Thoracic aorta (tissue), 2 donors: ENCODE data around the gene CACNA1B. TPM values are rescaled to one million over a fixed set of nuclear protein-coding genes. Genes with fewer than 3 reads are reported as not detected.

Experiments
- ATAC-seq: fragments of 150-250 bp; one replicate; pipeline ENCODE4 v1.8.0; 2017; ENCODE audit warnings: low read depth; ENCODE audit not compliant: insufficient number of reproducible peaks, low FRiP score
- DNase-seq: peaks from one replicate; pipeline ENCODE4 v3.0.0-alpha.2; 2020; ENCODE audit warnings: low spot score
- H3K27ac ChIP-seq, 2 donors: fragments of 200-600 bp; sonication (generic); 1 replicate in 1 of 2; 2 replicates in 1 of 2; pipeline ENCODE4 v1.5.1; 2016; ENCODE audit warnings: mild to moderate bottlenecking in 2 of 2, moderate library complexity in 2 of 2
- H3K27me3 ChIP-seq: fragments of 200-600 bp; sonication (generic); replicated peaks from 2 replicates; pipeline ENCODE4 v1.6.0; 2016; ENCODE audit warnings: mild to moderate bottlenecking; ENCODE audit not compliant: insufficient read depth
- H3K36me3 ChIP-seq: fragments of 200-600 bp; sonication (generic); one replicate; pipeline ENCODE4 v1.5.1; 2016
- H3K4me1 ChIP-seq, 2 donors: fragments of 200-600 bp; sonication (generic); 1 replicate in 1 of 2; 2 replicates in 1 of 2; pipeline versions ENCODE4 v1.5.1 to v1.6.0; 2016; ENCODE audit warnings: low read depth in 2 of 2, mild to moderate bottlenecking in 1 of 2; ENCODE audit not compliant: control insufficient read depth in 1 of 2
- H3K4me3 ChIP-seq: fragments of 200-600 bp; sonication (generic); 2 replicates; pipeline ENCODE4 v1.5.1; 2016; ENCODE audit warnings: mild to moderate bottlenecking
- H3K9me3 ChIP-seq: fragments of 200-600 bp; sonication (generic); 2 replicates; pipeline ENCODE4 v1.5.1; 2016
- CTCF ChIP-seq: fragments of 200-600 bp; sonication (generic); IDR thresholded peaks from one replicate; pipeline ENCODE4 v1.5.1; 2019; ENCODE audit warnings: antibody characterized with exemption
- total RNA-seq, 2 donors: library from RNA; depleted of rRNA; stranded (reverse); fragments of >200 nt; gene quantifications; one replicate each; pipeline versions ENCODE4 v1.1.0 to v1.2.3, GENCODE V29; 2016

CACNA1B gene
- total RNA-seq, 2 donors from 2014 or later = 0.07 to 0.14 TPM

- no peak for DNase-seq
- Histone ChIP-seq H3K9me3 (no peaks in the 10 kb centered on the region), H3K27ac (no peak overlapping the region), H3K27me3 (no peaks in the 10 kb centered on the region), H3K4me1 (no peaks in the 10 kb centered on the region), H3K36me3 (no peaks in the 10 kb centered on the region), H3K4me3 (no peak overlapping the region)
- no peak for ATAC-seq
- no peak for TF ChIP-seq CTCF
Observed at GRCh38 chr9:138073408-138073807, 195.8 kb downstream of the CACNA1B start.

GRCh38 chr9:138073808-138074207, 196.2 kb downstream of the CACNA1B start:
- no peaks in the 10 kb centered on the region for H3K36me3 ChIP-seq
- no peak overlapping the region for H3K4me3 ChIP-seq
- H3K9me3 ChIP-seq = no peaks in the 10 kb centered on the region
- no peak overlapping the region for H3K27ac ChIP-seq
- no peak for TF ChIP-seq CTCF
- H3K4me1 ChIP-seq = no peaks in the 10 kb centered on the region
- DNase-seq (no peak), ATAC-seq (no peak)
- no peaks in the 10 kb centered on the region for H3K27me3 ChIP-seq

GRCh38 chr9:138074516-138074915, 196.9 kb downstream of the CACNA1B start:
- Histone ChIP-seq H3K4me3 (no peak overlapping the region), H3K4me1 (no peaks in the 10 kb centered on the region), H3K36me3 (no peaks in the 10 kb centered on the region), H3K27ac (no peak overlapping the region), H3K9me3 (no peaks in the 10 kb centered on the region), H3K27me3 (no peaks in the 10 kb centered on the region)
- TF ChIP-seq CTCF = no peak
- no peak for ATAC-seq
- DNase-seq = no peak

- TF ChIP-seq CTCF = no peak
- Histone ChIP-seq H3K36me3 (no peaks in the 10 kb centered on the region), H3K27me3 (no peaks in the 10 kb centered on the region), H3K9me3 (no peaks in the 10 kb centered on the region), H3K4me3 (no peak overlapping the region), H3K27ac (no peak overlapping the region), H3K4me1 (no peaks in the 10 kb centered on the region)
- DNase-seq (no peak), ATAC-seq (no peak)
Observed at GRCh38 chr9:138075496-138075895, 197.9 kb downstream of the CACNA1B start.

- no peak overlapping the region for H3K4me3 ChIP-seq
- TF ChIP-seq CTCF = no peak
- no peak for ATAC-seq
- no peaks in the 10 kb centered on the region for H3K27me3 ChIP-seq
- H3K4me1 ChIP-seq = no peaks in the 10 kb centered on the region
- DNase-seq = no peak
- no peaks in the 10 kb centered on the region for H3K9me3 ChIP-seq
- H3K36me3 ChIP-seq = no peaks in the 10 kb centered on the region
- H3K27ac ChIP-seq = no peak overlapping the region
Observed at GRCh38 chr9:138075961-138076649, 198.5 kb downstream of the CACNA1B start.
